Keratinocyte (primary cell): ENCODE measurements around the gene TBK1. TPM values are rescaled to one million over a fixed set of nuclear protein-coding genes. Genes with fewer than 3 reads are reported as not detected.

Experiments
- DNase-seq: peaks from one replicate; pipeline ENCODE4 v3.0.0-alpha.2; 2011; ENCODE audit warnings: low read depth, missing footprints, low spot score
- FAIRE-seq: peaks from 2 replicates; lab custom pipeline; 2011; peaks lifted over from hg19 to GRCh38; lab: Jason Lieb, UNC
- H2AFZ ChIP-seq: 2 replicates; pipeline ENCODE4 v1.6.0; 2012; ENCODE audit warnings: low read length, control low read depth, inconsistent platforms; ENCODE audit not compliant: control insufficient read depth
- H3K27ac ChIP-seq: 2 replicates; pipeline ENCODE4 v1.5.1; 2011; ENCODE audit warnings: low read length; ENCODE audit not compliant: control insufficient read depth, insufficient read depth
- H3K27me3 ChIP-seq: 3 replicates; pipeline ENCODE4 v1.6.0; 2011; ENCODE audit warnings: low read length; ENCODE audit not compliant: control insufficient read depth, insufficient read depth; ENCODE audit errors: extremely low read depth
- H3K36me3 ChIP-seq, 2 experiments: 2 replicates in 1 of 2; 3 replicates in 1 of 2; pipeline ENCODE4 v1.5.1; 2011; ENCODE audit warnings: low read length in 2 of 2, mild to moderate bottlenecking in 1 of 2; ENCODE audit not compliant: control insufficient read depth in 2 of 2, insufficient read depth in 2 of 2; ENCODE audit errors: extremely low read depth in 1 of 2
- H3K4me1 ChIP-seq: 3 replicates; pipeline ENCODE4 v1.5.1; 2011; ENCODE audit warnings: low read length; ENCODE audit not compliant: control insufficient read depth, insufficient read depth; ENCODE audit errors: extremely low read depth
- H3K4me2 ChIP-seq: 3 replicates; pipeline ENCODE4 v1.6.0; 2011; ENCODE audit warnings: low read depth, low read length; ENCODE audit not compliant: control insufficient read depth, insufficient read depth; ENCODE audit errors: extremely low read depth
- H3K4me3 ChIP-seq, 3 experiments: fragments of 200-600 bp in 1 of 3; sonication (generic) in 1 of 3; 2 replicates in 2 of 3; 3 replicates in 1 of 3; pipeline ENCODE4 v1.5.1; 2011 to 2016; ENCODE audit warnings: low read length in 3 of 3, mild to moderate bottlenecking in 3 of 3, control low read depth in 2 of 3, inconsistent platforms in 1 of 3, low read depth in 1 of 3, mixed read lengths in 1 of 3, mixed run types in 1 of 3, moderate library complexity in 1 of 3; ENCODE audit not compliant: control insufficient read depth in 2 of 3, insufficient read depth in 2 of 3; ENCODE audit errors: extremely low read depth in 1 of 3
- H3K79me2 ChIP-seq: 2 replicates; pipeline ENCODE4 v1.6.0; 2012; ENCODE audit warnings: low read length; ENCODE audit not compliant: control insufficient read depth, insufficient read depth
- H3K9ac ChIP-seq: 3 replicates; pipeline ENCODE4 v1.6.0; 2011; ENCODE audit warnings: low read length; ENCODE audit not compliant: control insufficient read depth, insufficient read depth; ENCODE audit errors: extremely low read depth
- H3K9me1 ChIP-seq: 3 replicates; pipeline ENCODE4 v1.6.0; 2011; ENCODE audit warnings: low read length; ENCODE audit not compliant: control insufficient read depth, insufficient read depth; ENCODE audit errors: extremely low read depth
- H3K9me3 ChIP-seq: 2 replicates; pipeline ENCODE4 v1.5.1; 2012; ENCODE audit warnings: low read depth, low read length; ENCODE audit not compliant: control insufficient read depth
- H4K20me1 ChIP-seq: 3 replicates; pipeline ENCODE4 v1.6.0; 2011; ENCODE audit warnings: low read length; ENCODE audit not compliant: control insufficient read depth, insufficient read depth; ENCODE audit errors: extremely low read depth
- CTCF ChIP-seq, 3 experiments: IDR thresholded peaks in 1 of 3; conservative IDR thresholded peaks in 1 of 3; optimal IDR thresholded peaks in 1 of 3; 2 replicates in 2 of 3; 3 replicates in 1 of 3; pipeline versions ENCODE3 to v1.5.1; 2011; ENCODE audit warnings: low read length in 3 of 3, mild to moderate bottlenecking in 3 of 3, moderate library complexity in 2 of 3, control low read depth in 1 of 3, inconsistent platforms in 1 of 3; ENCODE audit not compliant: insufficient read depth in 2 of 3; ENCODE audit errors: extremely low read depth in 1 of 3
- EZH2 ChIP-seq: IDR thresholded peaks from one replicate; pipeline ENCODE4 v1.6.1; 2012; ENCODE audit warnings: inconsistent platforms, mild to moderate bottlenecking, low read length, moderate library complexity
- dilution Hi-C: fragments of 300-500 bp; cut with MboI; formaldehyde crosslinking; loops from one replicate; pipeline ENCODE4 v1.7.0; 2020; ENCODE audit warnings: low sequenced_read_pairs; ENCODE audit not compliant: extremely low pct_ligation_motif_present
- polyA plus RNA-seq, 5 experiments: library from polyadenylated mRNA; depleted of rRNA in 3 of 5; stranded (reverse) in 3 of 5; stranded (forward) in 1 of 5; unstranded in 1 of 5; fragments of >200 nt; gene quantifications; 1 replicate in 1 of 5; 2 replicates in 3 of 5; 3 replicates in 1 of 5; pipeline versions ENCODE4 v1.2.1 to v1.2.3, GENCODE V29; 2011 to 2012; ENCODE audit warnings: missing spikeins in 2 of 5, low read depth in 1 of 5, low replicate concordance in 1 of 5

TBK1 gene
- polyA plus RNA-seq, 1 donor (not counting 4 experiments of a cell fraction or from before 2014, with no cell fraction given), result 19.1 TPM

DNA sequence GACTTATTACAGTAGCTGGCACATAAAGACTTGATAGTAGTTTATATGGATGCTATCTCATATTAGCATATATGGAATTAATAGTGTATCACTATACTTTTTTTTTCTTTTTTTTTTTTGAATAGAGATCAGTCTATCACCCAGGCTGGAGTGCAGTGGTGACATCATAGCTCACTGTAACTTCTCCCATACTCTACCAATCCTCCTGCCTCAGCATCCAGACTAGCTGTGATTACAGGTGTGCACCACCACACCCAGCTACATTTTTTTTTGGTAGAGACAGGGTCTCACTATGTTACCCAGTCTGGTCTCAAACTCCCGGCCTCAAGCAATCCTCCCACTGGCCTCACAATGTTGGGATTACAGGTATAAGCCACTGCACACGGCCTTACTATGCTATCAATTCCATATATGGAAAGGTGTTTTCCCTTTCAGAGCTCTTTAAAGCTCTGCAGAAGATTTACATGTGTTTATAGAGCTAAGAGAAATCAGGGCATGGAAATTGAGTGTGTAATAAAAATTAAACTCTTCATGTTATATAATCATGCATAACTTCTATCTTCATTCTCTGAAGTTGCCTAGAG lies 1.8 kb upstream of the TBK1 start:
- Histone ChIP-seq H2AFZ (no peak overlapping the region), H3K36me3 (peaks cover 12 to 22% of the 10 kb centered on the region in 2 experiments), H3K9me1 (no peaks in the 10 kb centered on the region), H3K27ac (no peak overlapping the region), H3K4me2 (no peak overlapping the region), H4K20me1 (no peaks in the 10 kb centered on the region), H3K9me3 (no peaks in the 10 kb centered on the region), H3K4me3 (no peak overlapping the region), H3K79me2 (peaks cover 22% of the 10 kb centered on the region), H3K27me3 (no peaks in the 10 kb centered on the region), H3K9ac (no peak overlapping the region), H3K4me1 (peaks cover 14% of the 10 kb centered on the region)
- TF ChIP-seq EZH2 (no peak), CTCF (optimal IDR thresholded peaks at IDR 0.05 in 1 of 3, IDR thresholded peaks at IDR 0.05 in 1 of 3, conservative IDR thresholded peaks at IDR 0.05 in 1 of 3; ENCODE audit: extremely low read depth in 1 of 3, insufficient read depth in 2 of 3, low read length in 3 of 3) (no peak)
- FAIRE-seq (no peak), DNase-seq (no peak)
- dilution Hi-C loops, result no loop called here

- H3K79me2 ChIP-seq, result peaks cover 29% of the 10 kb centered on the region
- H3K9ac ChIP-seq, result peak overlapping the region; percentile 91
- dilution Hi-C loops, result no loop called here
- H3K4me3 ChIP-seq, result peak overlapping the region; percentile 86 to 98 (median 96)
- H2AFZ ChIP-seq, result no peak overlapping the region
- peak overlapping the region; percentile 94 for H3K4me2 ChIP-seq
- H3K9me3 ChIP-seq, result no peaks in the 10 kb centered on the region
- H3K4me1 ChIP-seq, result peaks cover 14% of the 10 kb centered on the region
- peak overlapping the region; percentile 95 for H3K27ac ChIP-seq
- no peak for TF ChIP-seq CTCF (optimal IDR thresholded peaks at IDR 0.05 in 1 of 3, IDR thresholded peaks at IDR 0.05 in 1 of 3, conservative IDR thresholded peaks at IDR 0.05 in 1 of 3; ENCODE audit: extremely low read depth in 1 of 3, insufficient read depth in 2 of 3, low read length in 3 of 3)
- TF ChIP-seq EZH2, result no peak
- DNase-seq (no peak), FAIRE-seq (no peak)
- peaks cover 9 to 19% of the 10 kb centered on the region in 2 experiments for H3K36me3 ChIP-seq
- no peaks in the 10 kb centered on the region for H4K20me1 ChIP-seq
- H3K27me3 ChIP-seq, result no peaks in the 10 kb centered on the region
- no peaks in the 10 kb centered on the region for H3K9me1 ChIP-seq
Measured at GRCh38 chr12:64450711-64451486, 1.0 kb upstream of the TBK1 start.
